Astrocyte (in vitro differentiated cells and primary cell): ENCODE data around the gene TOP2A. TPM values are rescaled to one million over a fixed set of nuclear protein-coding genes. Genes with fewer than 3 reads are reported as not detected.

Experiments used
- DNase-seq: peaks from one replicate; pipeline ENCODE4 v3.0.0-alpha.2; 2010; ENCODE audit warnings: low read depth
- FAIRE-seq: peaks from 2 replicates; lab custom pipeline; 2011; peaks lifted over from hg19 to GRCh38; lab: Jason Lieb, UNC
- H2AFZ ChIP-seq: 2 replicates; pipeline ENCODE4 v1.6.0; 2012; ENCODE audit warnings: low read depth, low read length, inconsistent platforms
- H3K27ac ChIP-seq: 2 replicates; pipeline ENCODE4 v1.5.1; 2011; ENCODE audit warnings: low read depth, low read length, inconsistent platforms
- H3K27me3 ChIP-seq: 2 replicates; pipeline ENCODE4 v1.6.0; 2011; ENCODE audit warnings: low read length, inconsistent platforms; ENCODE audit not compliant: insufficient read depth
- H3K36me3 ChIP-seq: 2 replicates; pipeline ENCODE4 v1.5.1; 2011; ENCODE audit warnings: low read length, inconsistent platforms; ENCODE audit not compliant: insufficient read depth
- H3K4me1 ChIP-seq: 2 replicates; pipeline ENCODE4 v1.5.1; 2011; ENCODE audit warnings: low read length, inconsistent platforms; ENCODE audit not compliant: insufficient read depth
- H3K4me2 ChIP-seq: 2 replicates; pipeline ENCODE4 v1.6.0; 2012; ENCODE audit warnings: low read length, inconsistent platforms
- H3K4me3 ChIP-seq: 2 replicates; pipeline ENCODE4 v1.5.1; 2011; ENCODE audit warnings: low read depth, mild to moderate bottlenecking, low read length, inconsistent platforms; ENCODE audit not compliant: insufficient read depth
- H3K79me2 ChIP-seq: 2 replicates; pipeline ENCODE4 v1.6.0; 2012; ENCODE audit warnings: mild to moderate bottlenecking, low read length, inconsistent platforms; ENCODE audit not compliant: insufficient read depth
- H3K9ac ChIP-seq: 2 replicates; pipeline ENCODE4 v1.6.0; 2012; ENCODE audit warnings: mild to moderate bottlenecking, low read length, inconsistent platforms
- H3K9me3 ChIP-seq: 2 replicates; pipeline ENCODE4 v1.5.1; 2012; ENCODE audit warnings: low read depth, mild to moderate bottlenecking, low read length, inconsistent platforms; ENCODE audit not compliant: insufficient read depth
- H4K20me1 ChIP-seq: 2 replicates; pipeline ENCODE4 v1.6.0; 2012; ENCODE audit warnings: low read length, inconsistent platforms; ENCODE audit not compliant: insufficient read depth
- H3K27ac Mint-ChIP-seq: one replicate; pipeline ENCODE4 v1.8.0; 2021; ENCODE audit warnings: mild to moderate bottlenecking, mixed read lengths; ENCODE audit not compliant: unreplicated experiment
- H3K27me3 Mint-ChIP-seq: one replicate; pipeline ENCODE4 v1.8.0; 2021; ENCODE audit warnings: low read depth, mixed read lengths; ENCODE audit not compliant: unreplicated experiment
- H3K36me3 Mint-ChIP-seq: one replicate; pipeline ENCODE4 v1.8.0; 2021; ENCODE audit warnings: low read depth, mixed read lengths; ENCODE audit not compliant: unreplicated experiment
- H3K4me1 Mint-ChIP-seq: one replicate; pipeline ENCODE4 v1.8.0; 2021; ENCODE audit warnings: low read depth, mixed read lengths; ENCODE audit not compliant: unreplicated experiment
- H3K4me3 Mint-ChIP-seq: one replicate; pipeline ENCODE4 v1.8.0; 2021; ENCODE audit warnings: mild to moderate bottlenecking, moderate library complexity, mixed read lengths; ENCODE audit not compliant: unreplicated experiment
- H3K9me3 Mint-ChIP-seq: one replicate; pipeline ENCODE4 v1.8.0; 2021; ENCODE audit warnings: mild to moderate bottlenecking, mixed read lengths; ENCODE audit not compliant: unreplicated experiment
- EZH2 ChIP-seq: IDR thresholded peaks from 2 replicates; pipeline ENCODE4 v1.6.1; 2012; ENCODE audit warnings: mild to moderate bottlenecking, low read length, inconsistent platforms; ENCODE audit not compliant: insufficient read depth
- total RNA-seq: library from RNA; stranded (reverse); gene quantifications from 2 replicates; pipeline ENCODE4 v1.2.1, GENCODE V29; 2021
- TF ChIP-seq, protein P1 (sequence below): IDR thresholded peaks from 2 replicates; pipeline ENCODE4 v1.5.1; 2011; ENCODE audit warnings: low read depth, mild to moderate bottlenecking, inconsistent platforms, low read length, moderate library complexity; ENCODE audit not compliant: insufficient read depth

Gene TOP2A
- total RNA-seq, 1 donor from 2014 or later, result 12.6 TPM

DNA sequence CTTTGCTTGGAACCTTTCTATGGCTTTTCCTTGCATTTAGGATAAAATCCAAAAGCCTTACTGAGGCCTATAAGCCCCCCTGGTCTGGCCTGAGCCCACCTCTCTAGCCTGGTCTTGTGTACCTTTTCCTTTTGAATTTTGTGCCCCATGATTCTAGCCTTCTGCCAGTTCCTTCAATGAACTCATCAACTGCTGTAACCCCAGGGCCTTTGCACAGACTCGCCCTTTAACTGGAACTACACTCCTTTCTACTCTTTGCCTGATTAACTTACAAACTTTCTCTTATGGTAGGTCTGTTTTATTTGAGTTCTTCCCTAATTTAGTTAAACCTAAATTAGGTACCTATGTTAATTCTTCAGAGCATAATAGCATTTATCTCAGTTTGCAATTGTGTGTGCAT is 77.4 kb downstream of the TOP2A start:
- no peaks in the 10 kb centered on the region for H3K9me3 Mint-ChIP-seq
- no peaks in the 10 kb centered on the region for H3K27me3 ChIP-seq
- H3K27ac ChIP-seq, result no peak overlapping the region
- H3K36me3 Mint-ChIP-seq, result peaks cover 4% of the 10 kb centered on the region
- H3K36me3 ChIP-seq, result peaks cover 4% of the 10 kb centered on the region
- FAIRE-seq (no peak), DNase-seq (no peak)
- H4K20me1 ChIP-seq, result peaks cover 49% of the 10 kb centered on the region
- peak overlapping the region; percentile 82 for H3K4me3 Mint-ChIP-seq
- no peak overlapping the region for H2AFZ ChIP-seq
- peaks cover 8% of the 10 kb centered on the region for H3K4me1 Mint-ChIP-seq
- peak overlapping the region; percentile 70 for H3K27ac Mint-ChIP-seq
- H3K79me2 ChIP-seq, result peaks cover 54% of the 10 kb centered on the region
- peaks cover 36% of the 10 kb centered on the region for H3K4me1 ChIP-seq
- TF ChIP-seq, protein P1, sequence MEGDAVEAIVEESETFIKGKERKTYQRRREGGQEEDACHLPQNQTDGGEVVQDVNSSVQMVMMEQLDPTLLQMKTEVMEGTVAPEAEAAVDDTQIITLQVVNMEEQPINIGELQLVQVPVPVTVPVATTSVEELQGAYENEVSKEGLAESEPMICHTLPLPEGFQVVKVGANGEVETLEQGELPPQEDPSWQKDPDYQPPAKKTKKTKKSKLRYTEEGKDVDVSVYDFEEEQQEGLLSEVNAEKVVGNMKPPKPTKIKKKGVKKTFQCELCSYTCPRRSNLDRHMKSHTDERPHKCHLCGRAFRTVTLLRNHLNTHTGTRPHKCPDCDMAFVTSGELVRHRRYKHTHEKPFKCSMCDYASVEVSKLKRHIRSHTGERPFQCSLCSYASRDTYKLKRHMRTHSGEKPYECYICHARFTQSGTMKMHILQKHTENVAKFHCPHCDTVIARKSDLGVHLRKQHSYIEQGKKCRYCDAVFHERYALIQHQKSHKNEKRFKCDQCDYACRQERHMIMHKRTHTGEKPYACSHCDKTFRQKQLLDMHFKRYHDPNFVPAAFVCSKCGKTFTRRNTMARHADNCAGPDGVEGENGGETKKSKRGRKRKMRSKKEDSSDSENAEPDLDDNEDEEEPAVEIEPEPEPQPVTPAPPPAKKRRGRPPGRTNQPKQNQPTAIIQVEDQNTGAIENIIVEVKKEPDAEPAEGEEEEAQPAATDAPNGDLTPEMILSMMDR, result no peak
- no peak for TF ChIP-seq EZH2
- H3K27me3 Mint-ChIP-seq, result no peaks in the 10 kb centered on the region
- H3K9ac ChIP-seq, result peak overlapping the region; percentile 88
- peak overlapping the region; percentile 63 for H3K4me3 ChIP-seq
- H3K4me2 ChIP-seq, result peak overlapping the region; percentile 95
- H3K9me3 ChIP-seq, result no peaks in the 10 kb centered on the region

DNA sequence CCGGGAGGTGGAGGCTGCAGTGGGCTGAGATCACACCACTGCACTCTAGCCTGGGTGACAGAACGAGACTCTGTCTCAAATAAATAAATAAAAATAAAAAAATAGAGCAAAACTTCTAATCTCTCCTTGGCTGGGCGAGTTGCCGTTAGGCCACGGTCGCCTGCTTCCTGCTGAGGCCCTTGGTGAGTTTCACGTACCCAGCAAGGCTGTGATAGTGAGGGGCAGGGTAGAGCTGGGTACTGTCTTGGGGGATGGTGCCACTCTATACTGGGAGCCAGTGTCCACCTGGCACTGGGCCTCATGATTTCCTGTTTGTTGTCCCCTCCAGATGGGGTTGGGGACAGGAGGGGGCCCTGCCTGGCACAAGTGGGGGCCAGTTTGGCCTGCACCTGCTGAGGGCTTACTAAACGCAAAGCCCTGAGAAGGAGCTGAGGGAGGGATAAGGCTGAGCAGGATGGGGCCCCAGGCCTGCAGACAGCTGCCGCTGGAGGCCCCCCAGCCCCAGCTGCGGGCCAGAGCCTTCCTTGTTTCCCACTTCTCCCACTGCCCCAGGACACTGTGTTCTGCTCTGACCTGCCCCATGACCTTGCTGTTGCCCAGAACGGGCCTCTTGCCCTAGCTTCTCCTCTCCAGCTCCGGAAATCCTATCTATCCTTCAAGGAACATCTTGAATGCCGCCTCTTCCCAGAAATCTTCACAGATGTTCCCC is 78.6 kb downstream of the TOP2A start:
- DNase-seq, result no peak

More for the DNA sequence above, 78.6 kb downstream of the TOP2A start:
- Mint-ChIP-seq H3K27ac (no peak overlapping the region), H3K4me3 (no peak overlapping the region), H3K27me3 (no peaks in the 10 kb centered on the region), H3K4me1 (peaks cover 6% of the 10 kb centered on the region), H3K36me3 (peaks cover 7% of the 10 kb centered on the region), H3K9me3 (no peaks in the 10 kb centered on the region)
- Histone ChIP-seq H3K9me3 (no peaks in the 10 kb centered on the region), H3K4me3 (no peak overlapping the region), H3K4me1 (peaks cover 33% of the 10 kb centered on the region), H3K27ac (no peak overlapping the region), H3K4me2 (no peak overlapping the region), H2AFZ (no peak overlapping the region), H3K79me2 (peaks cover 55% of the 10 kb centered on the region), H3K27me3 (no peaks in the 10 kb centered on the region), H3K9ac (no peak overlapping the region), H3K36me3 (peaks cover 4% of the 10 kb centered on the region), H4K20me1 (peaks cover 55% of the 10 kb centered on the region)
- no peak for TF ChIP-seq EZH2
- TF ChIP-seq, protein P1, result no peak
- FAIRE-seq, result no peak

Other genes starting within 250 kb of the TOP2A start
- 6.8 and 7.0 TPM in 2 replicates for gene RAPGEFL1, start 240.4 kb downstream of the TOP2A start, total RNA-seq
- 30.7 and 31.2 TPM in 2 replicates for gene WIPF2, start 198.6 kb downstream of the TOP2A start, total RNA-seq
- gene CDC6, start 130.0 kb downstream of the TOP2A start, total RNA-seq, result 6.4 and 14.4 TPM in 2 replicates
- 37.6 and 38.8 TPM in 2 replicates for gene RARA, start 108.7 kb downstream of the TOP2A start, total RNA-seq
- 0.34 and 0.43 TPM in 2 replicates for gene GJD3, start 53.2 kb downstream of the TOP2A start, total RNA-seq
- 134 and 142 TPM in 2 replicates for gene IGFBP4, start 25.6 kb upstream of the TOP2A start, total RNA-seq
- gene TNS4, start 83.7 kb upstream of the TOP2A start, total RNA-seq, result not detected in 2 replicates
- not detected in 2 replicates for gene CCR7, start 147.6 kb upstream of the TOP2A start, total RNA-seq
- 75.0 and 89.5 TPM in 2 replicates for gene SMARCE1, start 229.9 kb upstream of the TOP2A start, total RNA-seq
- 0.14 and 0.43 TPM in 2 replicates for gene KRT222, start 247.3 kb upstream of the TOP2A start, total RNA-seq